Gastroesophageal sphincter (tissue), 3 donors: ENCODE results near the gene COL11A1.

Source experiments
- POLR2A ChIP-seq, 2 donors: fragments of 450-650 bp; IDR thresholded peaks; one replicate each; pipeline ENCODE4 v1.6.1; 2017; ENCODE audit warnings: antibody characterized with exemption in 2 of 2, mild to moderate bottlenecking in 2 of 2, moderate library complexity in 1 of 2
- TF ChIP-seq, protein P1 (sequence below), 4 experiments: fragments of 200-600 bp in 2 of 4; fragments of 450-650 bp in 2 of 4; sonication (generic) in 1 of 4; IDR thresholded peaks; one replicate each; pipeline ENCODE4 v1.5.1; 2017 to 2019; ENCODE audit warnings: antibody characterized with exemption in 4 of 4, mild to moderate bottlenecking in 2 of 4, moderate library complexity in 2 of 4

DNA sequence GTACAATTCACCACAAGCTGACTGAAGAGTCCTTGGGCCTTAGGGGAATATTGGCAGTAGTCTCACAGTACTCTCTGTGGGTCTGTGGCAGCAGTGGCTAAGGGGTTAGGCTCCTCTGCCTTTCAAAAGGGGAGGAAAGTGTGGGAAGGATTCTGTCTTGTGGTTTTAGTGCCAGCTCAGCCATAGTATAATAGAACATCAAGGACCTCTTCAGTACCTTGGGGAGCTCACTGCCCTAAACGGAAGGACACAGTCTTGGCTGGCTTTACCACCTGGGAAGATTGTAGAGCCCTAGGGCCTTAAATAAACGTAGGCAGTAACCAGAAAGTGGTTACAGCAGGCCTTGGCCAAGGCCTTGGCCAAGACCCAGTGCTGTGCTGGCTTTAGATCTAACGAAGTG, 265.7 kb downstream of the COL11A1 start:
- TF ChIP-seq, protein P1, sequence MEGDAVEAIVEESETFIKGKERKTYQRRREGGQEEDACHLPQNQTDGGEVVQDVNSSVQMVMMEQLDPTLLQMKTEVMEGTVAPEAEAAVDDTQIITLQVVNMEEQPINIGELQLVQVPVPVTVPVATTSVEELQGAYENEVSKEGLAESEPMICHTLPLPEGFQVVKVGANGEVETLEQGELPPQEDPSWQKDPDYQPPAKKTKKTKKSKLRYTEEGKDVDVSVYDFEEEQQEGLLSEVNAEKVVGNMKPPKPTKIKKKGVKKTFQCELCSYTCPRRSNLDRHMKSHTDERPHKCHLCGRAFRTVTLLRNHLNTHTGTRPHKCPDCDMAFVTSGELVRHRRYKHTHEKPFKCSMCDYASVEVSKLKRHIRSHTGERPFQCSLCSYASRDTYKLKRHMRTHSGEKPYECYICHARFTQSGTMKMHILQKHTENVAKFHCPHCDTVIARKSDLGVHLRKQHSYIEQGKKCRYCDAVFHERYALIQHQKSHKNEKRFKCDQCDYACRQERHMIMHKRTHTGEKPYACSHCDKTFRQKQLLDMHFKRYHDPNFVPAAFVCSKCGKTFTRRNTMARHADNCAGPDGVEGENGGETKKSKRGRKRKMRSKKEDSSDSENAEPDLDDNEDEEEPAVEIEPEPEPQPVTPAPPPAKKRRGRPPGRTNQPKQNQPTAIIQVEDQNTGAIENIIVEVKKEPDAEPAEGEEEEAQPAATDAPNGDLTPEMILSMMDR (IDR thresholded peaks at IDR 0.05) = no peak
- no peak for TF ChIP-seq POLR2A (IDR thresholded peaks at IDR 0.05)
